NCI-H2196 (cell line): Measurements from ENCODE around the gene TTC38.

Experiments
- DNase-seq: peaks from one replicate; lab custom pipeline; 2025; ENCODE audit not compliant: unreplicated experiment; lab: John Stamatoyannopoulos, UW

Gene TTC38

DNA sequence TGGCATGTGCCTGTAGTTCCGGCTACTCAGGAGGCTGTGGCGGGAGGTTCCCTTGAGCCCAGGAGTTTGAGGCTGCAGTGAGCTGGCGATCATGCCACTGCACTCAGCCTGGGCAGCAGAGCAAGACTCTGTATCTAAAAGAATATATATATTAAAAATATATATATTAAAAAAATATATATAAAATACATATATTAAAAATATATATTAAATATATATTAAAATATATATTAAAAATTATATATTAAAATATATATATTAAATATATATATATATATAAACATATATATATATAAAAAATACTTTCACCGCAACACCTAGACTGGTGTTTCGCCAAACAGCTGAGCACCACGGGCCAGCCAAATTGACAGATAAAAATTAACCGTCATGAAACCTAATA lies 8.8 kb downstream of the TTC38 start:
- no peak for DNase-seq

DNA sequence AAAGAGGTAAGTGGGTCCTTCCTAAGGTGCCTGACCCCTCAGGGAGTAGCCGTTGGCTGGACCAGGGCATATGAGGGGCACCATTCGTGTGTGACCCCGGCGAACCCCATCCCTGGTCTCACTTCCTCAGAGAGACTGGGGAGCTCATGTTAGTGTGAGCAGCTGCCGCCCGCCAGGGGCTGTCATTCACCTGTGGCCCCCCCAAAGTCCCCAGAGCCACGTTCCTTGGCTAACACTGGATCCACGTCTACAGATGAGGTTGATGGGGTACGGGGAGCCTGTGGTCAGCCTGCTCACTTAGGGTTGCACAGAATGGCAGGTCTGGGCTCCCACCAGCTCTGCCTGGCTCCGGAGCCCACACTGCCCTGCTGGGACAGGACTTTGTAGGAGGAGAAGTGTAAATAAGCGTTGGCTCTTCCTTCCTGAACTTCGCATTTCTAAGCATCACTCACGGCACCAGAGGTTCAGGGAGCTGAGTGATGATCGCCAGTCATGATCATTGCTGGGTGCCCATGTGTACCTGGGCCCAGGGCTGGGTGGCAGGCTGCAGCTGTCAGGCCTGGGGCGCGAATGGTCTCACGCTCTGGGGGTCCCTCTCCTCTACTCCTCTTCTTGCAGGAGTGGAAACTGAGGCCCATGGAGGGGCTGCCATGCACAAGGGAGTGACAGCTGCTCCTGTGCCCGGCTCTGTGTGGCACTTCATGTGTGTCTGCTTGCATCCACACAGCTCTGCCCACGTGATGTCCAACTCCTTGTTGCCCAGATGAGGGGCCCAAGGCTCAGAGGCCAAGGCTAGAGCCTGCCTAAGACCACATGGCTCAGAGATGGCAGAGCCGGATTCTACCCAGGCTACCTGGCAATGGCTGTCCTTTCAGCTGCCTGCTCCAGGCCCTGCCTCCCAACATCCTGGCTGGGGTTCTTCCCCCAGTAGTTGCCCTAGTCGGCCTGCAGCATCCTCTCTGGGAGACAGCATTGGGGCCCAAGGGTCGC lies 11.1 kb downstream of the TTC38 start:
- no peak for DNase-seq

DNA sequence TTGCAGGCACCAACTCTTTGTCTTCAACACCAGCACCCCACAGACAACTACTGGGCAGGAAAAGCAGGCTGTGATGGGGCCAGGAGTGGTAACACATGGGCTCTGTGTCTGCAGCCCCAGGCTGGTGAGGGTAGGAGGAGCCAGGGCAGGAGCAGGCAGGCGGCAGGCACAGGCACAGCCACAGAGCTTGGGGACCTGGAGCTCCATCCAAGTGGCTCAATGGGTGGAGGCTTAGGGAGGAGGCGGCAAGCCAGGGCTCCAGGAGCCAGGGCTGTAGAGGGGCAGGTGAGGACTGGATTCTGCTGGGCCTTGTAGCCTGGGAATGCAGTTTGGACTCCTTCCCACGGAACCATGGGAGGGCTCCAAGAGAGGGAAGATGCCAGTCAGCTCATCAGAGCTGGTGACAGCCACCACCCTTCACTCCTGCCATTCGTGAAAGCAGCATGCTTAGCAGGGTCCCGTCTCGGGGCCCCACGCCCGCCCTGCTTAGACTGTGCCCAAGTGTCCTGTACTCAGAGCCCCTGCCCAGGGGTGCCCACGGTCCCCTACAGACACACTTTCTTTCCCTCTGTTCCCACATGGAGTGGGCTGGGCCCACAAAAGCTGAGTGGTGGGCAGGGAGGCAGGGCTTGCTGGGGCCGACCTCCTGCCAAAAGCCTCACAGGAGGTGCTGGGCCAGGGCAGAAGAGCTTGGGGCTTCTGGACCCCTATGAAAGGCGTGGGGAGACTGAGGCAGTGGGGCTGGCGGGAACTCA lies 12.4 kb downstream of the TTC38 start:
- no peak for DNase-seq

DNA sequence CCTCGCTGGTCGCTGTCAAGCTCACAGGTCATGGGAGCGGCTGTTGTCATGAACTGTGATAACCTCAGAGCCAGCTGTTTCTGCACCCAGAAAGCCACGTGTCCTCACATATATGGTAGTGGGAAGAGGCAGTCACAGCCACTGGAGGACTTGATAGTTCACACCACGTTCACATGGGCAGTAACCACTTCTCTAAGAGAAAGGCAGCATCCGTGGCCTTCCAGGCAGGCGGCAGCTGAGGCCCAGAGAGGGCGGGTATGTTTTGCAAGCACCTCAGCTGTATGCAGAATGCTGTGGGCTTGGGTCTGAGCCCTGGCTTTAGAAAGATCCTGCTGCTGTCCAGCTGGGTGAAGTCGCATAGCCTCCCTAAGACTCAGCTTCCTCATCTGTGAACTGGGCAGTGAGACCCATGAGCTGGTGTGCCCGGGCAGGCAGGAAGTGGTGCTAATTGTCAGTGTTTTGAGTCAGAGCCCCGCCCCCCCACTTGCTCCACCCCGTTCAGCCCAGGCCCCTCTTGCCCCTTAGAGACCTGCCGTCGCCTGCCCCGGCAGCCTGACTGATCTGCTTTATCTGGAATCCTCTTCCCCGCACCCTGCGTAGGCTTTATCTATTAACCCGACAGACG lies 13.3 kb downstream of the TTC38 start:
- no peak for DNase-seq

DNA sequence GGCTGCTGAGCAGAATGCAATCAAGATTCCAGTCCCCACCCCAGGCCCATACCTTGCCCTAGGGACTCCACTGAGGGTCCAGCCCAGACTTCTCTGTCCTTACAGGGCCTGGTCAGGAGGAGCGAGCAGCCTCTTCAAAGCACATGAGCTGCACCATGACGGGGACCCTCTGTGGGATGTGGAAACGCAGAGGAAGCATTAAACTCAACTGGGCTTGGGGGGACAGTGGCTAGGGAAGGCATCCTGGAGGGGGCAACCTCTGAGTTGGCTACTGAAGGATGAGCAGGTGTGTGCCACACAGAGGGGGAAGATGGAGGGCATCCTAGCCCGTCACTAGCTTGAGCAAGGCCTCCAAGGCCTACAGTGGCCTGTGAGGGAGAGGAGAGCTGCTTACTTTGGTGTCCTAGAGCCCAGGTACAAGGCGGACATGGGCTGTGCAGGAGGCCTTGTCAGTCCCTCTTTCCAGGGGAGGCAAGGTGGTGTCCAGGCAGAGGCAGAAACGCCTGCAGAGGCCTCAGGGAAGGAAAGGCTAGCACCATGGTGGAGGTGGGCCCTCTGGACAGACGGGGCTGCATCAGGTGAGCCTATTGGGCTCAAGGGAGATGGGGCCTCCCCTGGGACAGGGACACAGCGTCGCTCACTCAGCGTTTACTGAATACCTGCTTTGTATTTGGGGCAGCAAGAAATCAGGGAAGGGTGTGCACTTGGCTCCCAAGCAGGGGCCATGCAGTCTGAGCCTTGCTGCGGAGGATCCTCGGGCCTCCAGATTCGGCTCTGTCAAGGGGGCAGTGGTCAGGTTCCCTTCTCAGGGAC lies 14.3 kb downstream of the TTC38 start:
- no peak for DNase-seq

DNA sequence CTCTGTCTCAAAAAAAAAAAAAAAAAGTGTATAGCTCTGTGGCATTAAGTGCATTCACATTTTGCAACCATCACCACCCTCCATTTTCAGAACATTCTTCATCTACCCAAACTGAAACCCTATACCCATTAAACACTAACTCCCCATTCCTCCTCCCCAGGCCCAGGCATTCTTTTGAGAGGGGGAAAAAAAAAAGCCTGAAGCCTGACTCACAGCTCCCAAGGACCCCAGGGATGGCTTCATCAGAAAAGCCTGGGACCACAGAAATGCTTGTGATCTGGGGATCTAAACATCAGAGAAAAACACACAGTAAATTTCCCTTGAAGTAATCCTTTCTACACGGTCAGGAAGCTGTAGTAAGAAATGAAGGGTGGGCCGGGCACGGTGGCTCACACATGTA lies 18.2 kb downstream of the TTC38 start:
- DNase-seq: no peak

DNA sequence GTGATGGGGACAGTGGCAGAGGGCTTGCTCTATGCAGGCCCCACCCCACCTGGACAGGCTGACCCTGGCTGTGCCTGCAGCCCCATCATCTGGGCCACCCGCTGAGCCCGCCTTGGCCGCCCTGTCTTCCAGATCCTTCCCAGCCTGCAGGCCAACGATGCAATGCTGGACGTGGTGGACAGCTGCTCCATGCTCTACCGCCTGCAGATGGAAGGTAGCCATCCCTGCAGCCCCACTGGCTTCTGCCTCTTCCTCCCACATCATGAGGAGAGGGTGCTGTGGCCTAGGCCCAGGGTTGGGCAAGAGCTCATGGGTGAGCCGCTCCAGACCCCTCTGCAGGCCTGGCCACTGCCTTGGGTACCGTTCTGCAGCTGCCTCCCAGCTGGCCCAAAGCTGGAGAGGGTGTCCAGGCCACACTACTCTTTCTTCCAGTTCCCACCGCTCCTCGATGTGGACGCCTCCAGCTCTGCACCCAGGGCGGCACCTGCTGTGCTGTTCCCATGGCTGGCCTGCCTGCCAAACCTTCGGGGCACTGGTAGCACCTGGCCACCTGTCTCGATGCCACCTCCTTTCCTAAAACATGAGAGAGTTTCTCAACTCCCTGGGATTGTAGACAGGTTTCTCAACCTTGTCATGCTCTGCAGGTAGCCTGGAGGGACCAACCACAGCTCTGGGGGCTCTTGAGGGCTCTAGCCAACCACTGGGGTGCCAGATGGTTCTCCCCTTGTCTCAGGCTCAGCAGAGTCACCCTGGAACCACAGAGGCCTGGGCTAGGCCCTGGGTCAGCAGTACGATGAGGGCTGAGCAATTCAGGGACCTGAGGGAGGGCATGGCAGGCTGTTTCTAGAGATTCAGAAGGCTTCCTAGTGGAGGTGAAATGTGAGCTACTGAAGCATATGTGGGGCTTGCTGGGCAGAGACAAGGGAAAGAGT lies 19.4 kb downstream of the TTC38 start:
- no peak for DNase-seq

DNA sequence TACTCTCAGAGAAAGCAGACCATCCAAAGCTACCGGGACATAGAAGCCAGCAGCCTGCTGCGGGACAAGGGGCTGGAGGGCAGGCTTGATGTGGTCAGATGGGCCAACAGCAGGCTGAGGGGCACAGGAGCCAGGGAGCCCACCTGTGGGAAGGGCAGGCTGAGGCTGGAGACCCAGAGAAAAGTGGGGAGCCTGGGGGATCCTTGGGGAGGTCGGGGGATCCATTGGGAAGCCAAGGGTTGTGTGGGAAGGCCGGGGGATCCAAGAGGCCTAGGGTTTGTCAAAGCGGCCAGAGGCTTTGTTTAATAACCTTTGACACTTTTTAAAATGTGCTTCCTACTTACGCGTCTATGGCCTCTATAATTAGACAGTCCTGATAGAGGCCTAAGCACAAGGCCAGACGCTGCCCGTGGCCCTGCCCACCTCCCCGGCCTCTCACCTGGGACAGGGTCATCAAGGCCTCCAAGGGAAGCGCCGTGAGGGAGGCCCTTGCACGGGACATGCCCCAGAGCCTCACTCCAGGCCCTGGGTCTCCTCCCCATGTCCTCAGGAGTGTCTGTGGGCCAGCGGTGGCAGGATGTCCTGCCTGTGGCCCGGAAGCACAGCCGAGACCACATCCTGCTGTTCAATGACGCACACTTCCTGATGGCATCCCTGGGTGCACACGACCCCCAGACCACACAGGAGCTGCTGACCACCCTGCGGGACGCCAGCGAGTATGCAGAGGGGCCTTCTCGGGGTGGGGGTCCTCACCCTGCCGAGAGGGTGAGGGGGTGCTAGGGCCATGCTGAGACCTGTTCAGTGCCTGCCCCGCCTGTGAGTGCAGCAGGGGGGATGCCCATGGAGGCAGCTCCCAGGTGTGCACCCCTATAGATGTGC lies 20.3 kb downstream of the TTC38 start:
- no peak for DNase-seq

DNA sequence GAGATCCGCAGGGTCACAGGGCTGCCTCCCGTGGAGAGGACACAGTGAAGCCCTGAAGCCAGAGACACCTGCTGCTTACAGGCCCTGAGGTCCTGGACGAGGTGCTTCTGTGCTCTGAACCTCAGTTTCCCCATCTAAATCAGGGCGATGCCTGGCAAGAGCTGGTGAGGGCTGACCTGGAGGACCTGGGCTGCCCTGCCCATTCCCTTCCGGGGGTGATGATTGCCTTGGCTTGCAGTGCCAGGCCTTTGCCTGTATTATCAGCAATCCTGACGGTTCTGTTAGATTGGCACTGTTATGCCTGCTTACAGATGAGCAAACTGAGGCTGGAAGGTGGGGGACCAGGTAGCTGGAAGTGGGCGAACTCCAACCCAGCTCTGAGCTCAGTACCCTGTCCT lies 21.0 kb downstream of the TTC38 start:
- DNase-seq: no peak

DNA sequence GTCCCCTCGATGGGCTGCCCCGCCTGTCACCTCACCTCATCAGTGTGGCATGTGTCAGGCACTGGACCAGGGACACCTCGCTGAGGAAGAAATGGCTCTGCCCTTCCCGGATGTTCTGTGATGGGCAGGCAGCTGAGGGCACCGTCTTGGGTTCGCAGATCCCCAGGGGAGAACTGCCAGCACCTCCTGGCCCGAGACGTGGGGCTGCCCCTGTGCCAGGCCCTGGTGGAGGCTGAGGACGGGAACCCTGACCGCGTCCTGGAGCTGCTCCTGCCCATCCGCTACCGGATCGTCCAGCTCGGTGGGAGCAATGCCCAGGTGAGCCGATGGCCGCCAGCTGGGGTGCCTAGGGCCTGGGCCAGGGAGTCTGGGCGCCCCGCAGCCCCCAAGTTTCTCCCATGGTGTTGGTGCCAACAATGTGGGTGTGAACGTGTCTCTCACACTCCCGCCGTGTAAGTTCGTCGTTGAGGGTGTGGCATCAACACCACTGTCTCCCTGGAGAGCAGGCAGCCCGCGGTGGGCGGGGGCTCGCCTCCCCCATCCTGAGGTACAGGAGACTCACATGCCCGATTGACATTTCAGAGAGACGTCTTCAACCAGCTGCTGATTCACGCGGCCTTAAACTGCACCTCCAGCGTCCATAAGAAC lies 21.6 kb downstream of the TTC38 start:
- no peak for DNase-seq

DNA sequence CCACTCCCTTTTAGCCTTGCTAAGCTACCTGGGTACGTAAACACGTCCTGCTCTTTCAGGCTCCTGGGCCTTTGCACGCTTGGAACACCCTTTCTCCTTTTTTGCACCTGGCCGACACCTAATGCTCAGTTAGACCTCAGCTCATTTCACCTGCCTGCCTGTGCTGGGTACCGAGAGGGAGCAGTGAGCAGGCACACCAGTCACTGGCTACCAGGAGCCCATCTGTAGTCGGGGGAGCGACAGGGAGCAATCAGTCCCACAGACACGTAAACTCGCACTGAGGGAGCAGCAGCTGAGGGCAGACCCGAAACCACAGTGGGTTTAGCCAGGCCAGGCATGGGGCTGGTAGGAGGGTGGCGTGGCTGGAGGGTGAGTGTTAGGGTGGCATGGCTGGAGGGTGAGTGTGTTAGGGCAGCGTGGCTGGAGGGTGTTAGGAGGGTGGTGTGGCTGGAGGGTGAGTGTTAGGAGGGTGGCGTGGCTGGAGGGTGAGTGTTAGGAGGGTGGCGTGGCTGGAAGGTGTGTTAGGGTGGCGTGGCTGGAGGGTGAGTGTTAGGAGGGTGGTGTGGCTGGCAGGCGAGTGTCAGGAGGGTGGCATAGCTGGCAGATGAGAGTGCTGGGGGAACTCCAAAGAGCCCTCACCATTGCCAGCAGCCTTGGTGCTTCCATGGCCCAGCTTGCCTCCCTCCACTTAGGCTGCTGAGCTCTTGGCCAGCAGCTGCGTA lies 22.5 kb downstream of the TTC38 start:
- no peak for DNase-seq

DNA sequence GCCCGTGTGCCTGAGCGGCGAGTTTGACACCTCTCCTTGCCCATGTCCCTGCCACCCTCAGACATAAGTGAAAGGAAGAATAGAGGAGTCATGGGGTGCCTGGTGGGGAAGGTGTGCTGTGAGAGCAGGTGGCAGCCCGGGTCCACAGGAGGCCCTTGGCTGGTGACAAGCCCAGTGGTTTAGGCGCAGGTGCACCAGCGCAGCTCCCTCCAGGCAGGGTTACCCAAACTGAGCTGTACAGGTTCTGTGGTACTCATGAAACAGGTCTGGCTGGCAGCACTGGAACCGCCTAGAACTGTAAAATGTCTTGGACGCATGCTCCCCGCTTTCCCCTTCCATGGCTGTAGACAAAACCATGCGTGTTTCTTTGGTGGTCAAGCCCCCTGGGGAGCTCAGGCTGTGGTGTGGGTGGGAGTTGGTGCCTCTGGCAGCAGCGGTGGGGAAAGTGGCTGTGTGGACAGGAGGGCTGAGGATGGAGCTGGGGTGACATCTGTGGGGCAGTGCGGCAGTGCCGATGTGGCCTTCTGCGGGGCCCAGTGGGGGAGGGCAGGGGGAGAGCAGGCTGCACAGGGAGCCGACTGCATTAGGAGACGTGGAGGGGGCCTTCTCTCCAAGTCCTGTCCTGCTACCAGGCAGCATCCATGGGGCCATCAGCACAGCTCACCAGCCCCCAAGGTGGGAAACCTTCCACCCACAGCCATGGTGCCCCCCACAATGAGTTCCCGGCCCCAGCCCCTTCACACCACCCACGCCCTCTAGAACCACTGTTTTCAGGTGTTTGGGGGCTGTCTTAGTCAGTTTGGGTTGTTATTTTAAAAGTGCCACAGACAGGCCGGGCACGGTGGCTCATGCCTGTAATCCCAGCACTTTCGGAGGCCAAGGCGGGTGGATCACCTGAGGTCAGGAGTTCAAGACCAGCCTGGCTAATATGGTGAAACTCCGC lies 23.3 kb downstream of the TTC38 start:
- DNase-seq: no peak

DNA sequence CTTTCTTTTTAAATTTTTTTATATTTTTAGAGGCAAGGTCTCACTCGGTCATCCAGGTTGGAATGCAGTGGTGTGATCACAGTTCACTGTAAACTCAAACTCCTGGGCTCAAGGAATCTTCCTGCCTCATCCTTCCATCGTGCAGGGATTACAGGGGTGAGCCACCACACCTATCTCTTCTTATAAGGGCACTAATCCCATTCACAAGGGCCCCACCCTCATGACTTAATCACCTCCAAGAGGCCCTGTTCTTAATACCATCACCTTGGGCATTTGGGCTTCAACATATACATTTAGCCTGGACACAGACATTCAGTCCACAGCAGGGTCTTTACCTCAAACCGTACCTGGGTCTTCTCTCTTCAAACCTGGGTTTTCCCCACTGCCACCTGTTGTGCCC lies 24.4 kb downstream of the TTC38 start:
- no peak for DNase-seq

DNA sequence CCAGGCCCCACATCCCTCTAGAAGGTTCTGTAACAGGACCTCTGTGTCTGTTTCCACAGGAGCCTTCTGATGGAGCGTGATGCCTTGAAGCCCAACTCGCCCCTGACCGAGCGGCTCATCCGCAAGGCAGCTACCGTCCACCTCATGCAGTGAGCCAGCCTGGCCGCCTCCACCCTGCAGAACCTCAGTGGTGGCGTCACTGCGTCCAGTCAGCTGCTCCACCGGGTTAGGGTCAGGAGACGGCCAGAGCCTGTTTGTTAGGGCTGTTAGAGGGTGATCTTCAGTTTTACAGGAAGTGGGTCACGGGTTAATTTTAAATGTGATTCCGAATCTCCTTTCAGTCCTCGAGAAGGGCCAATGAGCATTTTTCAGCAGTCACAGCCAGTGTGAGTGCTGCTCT lies 24.9 kb downstream of the TTC38 start:
- DNase-seq: no peak

DNA sequence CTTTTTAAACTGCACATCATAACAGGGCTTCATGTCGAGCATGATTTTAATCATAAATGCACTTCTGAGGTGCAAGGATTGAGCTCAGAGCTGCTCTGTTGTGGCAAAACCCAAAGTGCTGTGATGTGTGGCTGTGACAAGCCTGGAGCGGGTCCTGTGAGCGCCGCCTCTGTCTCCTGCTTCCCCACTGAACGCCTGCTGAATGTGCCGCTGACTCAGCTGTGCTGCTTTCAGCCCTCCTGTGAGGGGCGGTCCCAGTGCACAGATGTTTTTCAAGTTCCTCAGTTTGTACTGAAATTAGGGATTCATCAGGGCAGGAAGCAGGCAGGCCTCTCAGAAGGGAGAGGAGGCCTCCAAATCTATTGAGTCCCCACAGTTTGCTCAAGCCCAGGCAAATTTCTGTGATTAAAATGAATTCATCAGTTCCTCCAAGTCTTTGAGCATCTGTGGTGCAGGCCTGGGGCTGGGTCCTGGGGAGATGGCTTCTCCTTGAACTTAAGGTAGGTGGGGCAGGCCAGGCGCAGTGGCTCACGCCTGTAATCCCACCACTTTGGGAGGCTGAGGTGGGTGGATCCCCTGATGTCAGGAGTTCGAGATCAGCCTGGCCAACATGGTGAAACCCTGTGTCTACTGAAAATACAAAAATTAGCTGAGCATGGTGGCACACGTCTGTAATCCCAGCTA lies 25.9 kb downstream of the TTC38 start:
- no peak for DNase-seq

DNA sequence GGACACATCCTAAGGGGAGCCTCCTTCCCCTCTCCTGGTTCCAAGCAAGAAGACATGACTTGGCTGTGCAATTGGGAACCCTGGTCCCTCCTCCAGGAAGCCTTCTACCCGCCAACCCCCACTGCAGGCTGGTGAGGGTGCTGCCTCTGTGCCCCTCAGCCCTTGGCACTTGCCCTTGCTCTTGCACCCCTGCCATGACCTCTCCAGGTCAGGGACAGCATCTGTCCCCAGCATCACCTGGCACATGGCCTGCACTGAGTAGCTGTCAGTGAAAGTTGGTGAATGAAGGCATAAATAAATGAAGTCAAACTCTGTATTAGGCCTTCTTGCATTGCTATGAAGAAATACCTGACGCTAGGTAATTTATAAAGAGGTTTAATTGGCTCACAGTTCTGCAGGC lies 27.0 kb downstream of the TTC38 start:
- DNase-seq: no peak
